ENCODE data around the gene UCKL1.

DNA sequence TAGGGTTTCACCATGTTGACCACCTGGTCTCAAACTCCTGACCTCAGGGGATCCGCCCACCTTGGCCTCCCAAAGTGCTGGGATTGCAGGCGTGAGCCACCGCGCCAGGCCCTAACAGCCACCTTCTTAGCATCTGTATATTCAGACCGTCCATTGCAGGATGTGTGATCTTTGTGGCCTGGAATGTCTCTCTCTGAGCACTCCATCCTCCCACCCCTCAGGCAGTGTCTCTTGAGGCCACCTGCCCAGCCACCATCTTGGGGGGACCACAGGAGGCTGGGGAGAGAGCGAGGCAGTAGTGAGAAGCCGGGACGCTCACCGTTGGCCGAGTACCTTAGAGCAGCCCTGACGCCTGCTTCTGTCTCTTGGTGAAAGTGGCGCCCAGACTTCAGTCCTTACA, 42.4 kb downstream of the UCKL1 start:
- TF ChIP-seq CTCF (IDR thresholded peaks at IDR 0.05) (no peak), POLR2AphosphoS5 (IDR thresholded peaks at IDR 0.05; ENCODE audit: low read depth, low read length) (no peak), TCF7L2 (IDR thresholded peaks at IDR 0.05; ENCODE audit: low read depth, low read length) (no peak)
- TF ChIP-seq, protein P1, sequence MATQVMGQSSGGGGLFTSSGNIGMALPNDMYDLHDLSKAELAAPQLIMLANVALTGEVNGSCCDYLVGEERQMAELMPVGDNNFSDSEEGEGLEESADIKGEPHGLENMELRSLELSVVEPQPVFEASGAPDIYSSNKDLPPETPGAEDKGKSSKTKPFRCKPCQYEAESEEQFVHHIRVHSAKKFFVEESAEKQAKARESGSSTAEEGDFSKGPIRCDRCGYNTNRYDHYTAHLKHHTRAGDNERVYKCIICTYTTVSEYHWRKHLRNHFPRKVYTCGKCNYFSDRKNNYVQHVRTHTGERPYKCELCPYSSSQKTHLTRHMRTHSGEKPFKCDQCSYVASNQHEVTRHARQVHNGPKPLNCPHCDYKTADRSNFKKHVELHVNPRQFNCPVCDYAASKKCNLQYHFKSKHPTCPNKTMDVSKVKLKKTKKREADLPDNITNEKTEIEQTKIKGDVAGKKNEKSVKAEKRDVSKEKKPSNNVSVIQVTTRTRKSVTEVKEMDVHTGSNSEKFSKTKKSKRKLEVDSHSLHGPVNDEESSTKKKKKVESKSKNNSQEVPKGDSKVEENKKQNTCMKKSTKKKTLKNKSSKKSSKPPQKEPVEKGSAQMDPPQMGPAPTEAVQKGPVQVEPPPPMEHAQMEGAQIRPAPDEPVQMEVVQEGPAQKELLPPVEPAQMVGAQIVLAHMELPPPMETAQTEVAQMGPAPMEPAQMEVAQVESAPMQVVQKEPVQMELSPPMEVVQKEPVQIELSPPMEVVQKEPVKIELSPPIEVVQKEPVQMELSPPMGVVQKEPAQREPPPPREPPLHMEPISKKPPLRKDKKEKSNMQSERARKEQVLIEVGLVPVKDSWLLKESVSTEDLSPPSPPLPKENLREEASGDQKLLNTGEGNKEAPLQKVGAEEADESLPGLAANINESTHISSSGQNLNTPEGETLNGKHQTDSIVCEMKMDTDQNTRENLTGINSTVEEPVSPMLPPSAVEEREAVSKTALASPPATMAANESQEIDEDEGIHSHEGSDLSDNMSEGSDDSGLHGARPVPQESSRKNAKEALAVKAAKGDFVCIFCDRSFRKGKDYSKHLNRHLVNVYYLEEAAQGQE (IDR thresholded peaks at IDR 0.05; ENCODE audit: insufficient read depth in 1 of 2, low read depth in 2 of 2, low read length in 1 of 2): no peak
